ENCODE data around the gene SPO11.

DNA sequence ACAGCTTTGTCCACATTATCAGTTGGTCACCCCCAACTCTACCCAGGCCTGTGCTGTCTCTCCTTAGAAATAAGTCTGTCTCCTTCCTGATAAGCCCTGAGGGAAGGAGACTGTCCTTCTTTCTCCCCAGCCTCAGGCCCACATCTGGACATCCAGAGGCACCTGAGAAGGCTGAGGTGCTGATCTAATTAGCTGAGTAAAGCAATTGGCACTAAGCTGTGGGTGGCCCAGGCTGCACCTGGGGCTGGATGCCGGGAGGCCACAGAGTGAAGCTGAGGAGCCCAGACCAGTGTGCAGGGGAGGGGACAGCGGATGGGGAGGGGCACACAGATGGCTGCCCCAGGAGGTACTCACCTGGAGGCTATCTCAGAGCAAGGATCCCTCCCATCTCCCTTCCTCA is 37.0 kb upstream of the SPO11 start:
- TF ChIP-seq POLR2A (IDR thresholded peaks at IDR 0.05) (no peak), POLR2AphosphoS5 (IDR thresholded peaks at IDR 0.05) (no peak)
- TF ChIP-seq, protein P1, sequence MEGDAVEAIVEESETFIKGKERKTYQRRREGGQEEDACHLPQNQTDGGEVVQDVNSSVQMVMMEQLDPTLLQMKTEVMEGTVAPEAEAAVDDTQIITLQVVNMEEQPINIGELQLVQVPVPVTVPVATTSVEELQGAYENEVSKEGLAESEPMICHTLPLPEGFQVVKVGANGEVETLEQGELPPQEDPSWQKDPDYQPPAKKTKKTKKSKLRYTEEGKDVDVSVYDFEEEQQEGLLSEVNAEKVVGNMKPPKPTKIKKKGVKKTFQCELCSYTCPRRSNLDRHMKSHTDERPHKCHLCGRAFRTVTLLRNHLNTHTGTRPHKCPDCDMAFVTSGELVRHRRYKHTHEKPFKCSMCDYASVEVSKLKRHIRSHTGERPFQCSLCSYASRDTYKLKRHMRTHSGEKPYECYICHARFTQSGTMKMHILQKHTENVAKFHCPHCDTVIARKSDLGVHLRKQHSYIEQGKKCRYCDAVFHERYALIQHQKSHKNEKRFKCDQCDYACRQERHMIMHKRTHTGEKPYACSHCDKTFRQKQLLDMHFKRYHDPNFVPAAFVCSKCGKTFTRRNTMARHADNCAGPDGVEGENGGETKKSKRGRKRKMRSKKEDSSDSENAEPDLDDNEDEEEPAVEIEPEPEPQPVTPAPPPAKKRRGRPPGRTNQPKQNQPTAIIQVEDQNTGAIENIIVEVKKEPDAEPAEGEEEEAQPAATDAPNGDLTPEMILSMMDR (IDR thresholded peaks at IDR 0.05), result no peak
